ENCODE results near the gene CRABP1.

Gene CRABP1

DNA sequence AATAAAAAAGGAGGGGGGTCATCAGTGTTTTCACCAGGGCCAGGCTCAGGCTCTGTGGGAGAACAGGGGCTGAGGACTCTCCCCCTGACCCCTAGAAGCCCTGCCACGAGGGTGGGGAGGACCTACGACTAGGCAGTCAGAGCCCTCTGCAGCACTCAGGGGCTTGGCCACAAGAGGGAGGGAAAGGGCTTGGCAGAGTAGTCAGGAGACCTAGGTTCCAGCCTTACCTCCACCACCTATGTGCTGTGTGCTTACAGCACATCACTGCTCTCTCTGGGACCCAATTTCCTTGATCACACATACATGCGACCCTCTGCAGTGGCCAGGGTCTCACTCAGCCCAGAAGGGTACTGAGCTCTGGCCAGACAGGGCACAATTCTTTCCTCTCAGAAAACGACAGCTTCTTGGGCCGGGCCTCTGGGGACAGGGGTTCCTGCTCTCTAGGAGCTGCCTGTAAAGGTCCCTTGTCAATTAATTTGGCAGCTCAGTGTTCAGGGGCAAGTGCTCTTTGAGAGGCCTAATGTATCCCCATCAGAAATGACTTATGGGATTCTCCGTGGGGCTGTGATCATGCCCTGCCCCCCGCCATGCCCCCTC is 24.4 kb upstream of the CRABP1 start:
- POLR2A ChIA-PET, result interaction anchor here (0.7 kb wide), 1 partner anchor 14 kb away, joined by 3 read pairs; no protein-coding TSS in a partner anchor
- TF ChIP-seq, protein P1, sequence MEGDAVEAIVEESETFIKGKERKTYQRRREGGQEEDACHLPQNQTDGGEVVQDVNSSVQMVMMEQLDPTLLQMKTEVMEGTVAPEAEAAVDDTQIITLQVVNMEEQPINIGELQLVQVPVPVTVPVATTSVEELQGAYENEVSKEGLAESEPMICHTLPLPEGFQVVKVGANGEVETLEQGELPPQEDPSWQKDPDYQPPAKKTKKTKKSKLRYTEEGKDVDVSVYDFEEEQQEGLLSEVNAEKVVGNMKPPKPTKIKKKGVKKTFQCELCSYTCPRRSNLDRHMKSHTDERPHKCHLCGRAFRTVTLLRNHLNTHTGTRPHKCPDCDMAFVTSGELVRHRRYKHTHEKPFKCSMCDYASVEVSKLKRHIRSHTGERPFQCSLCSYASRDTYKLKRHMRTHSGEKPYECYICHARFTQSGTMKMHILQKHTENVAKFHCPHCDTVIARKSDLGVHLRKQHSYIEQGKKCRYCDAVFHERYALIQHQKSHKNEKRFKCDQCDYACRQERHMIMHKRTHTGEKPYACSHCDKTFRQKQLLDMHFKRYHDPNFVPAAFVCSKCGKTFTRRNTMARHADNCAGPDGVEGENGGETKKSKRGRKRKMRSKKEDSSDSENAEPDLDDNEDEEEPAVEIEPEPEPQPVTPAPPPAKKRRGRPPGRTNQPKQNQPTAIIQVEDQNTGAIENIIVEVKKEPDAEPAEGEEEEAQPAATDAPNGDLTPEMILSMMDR (IDR thresholded peaks at IDR 0.05; ENCODE audit: control extremely low read depth, extremely low read depth, low read depth, missing control alignments), result peak; percentile 23
- DNase-seq (ENCODE audit: extremely low spot score), result peak; percentile 37
- CTCF ChIA-PET, result interaction anchor here (1.0 to 1.3 kb wide), 2 partner anchors 166 to 248 kb away, joined by 3 read pairs; no protein-coding TSS in a partner anchor

DNA sequence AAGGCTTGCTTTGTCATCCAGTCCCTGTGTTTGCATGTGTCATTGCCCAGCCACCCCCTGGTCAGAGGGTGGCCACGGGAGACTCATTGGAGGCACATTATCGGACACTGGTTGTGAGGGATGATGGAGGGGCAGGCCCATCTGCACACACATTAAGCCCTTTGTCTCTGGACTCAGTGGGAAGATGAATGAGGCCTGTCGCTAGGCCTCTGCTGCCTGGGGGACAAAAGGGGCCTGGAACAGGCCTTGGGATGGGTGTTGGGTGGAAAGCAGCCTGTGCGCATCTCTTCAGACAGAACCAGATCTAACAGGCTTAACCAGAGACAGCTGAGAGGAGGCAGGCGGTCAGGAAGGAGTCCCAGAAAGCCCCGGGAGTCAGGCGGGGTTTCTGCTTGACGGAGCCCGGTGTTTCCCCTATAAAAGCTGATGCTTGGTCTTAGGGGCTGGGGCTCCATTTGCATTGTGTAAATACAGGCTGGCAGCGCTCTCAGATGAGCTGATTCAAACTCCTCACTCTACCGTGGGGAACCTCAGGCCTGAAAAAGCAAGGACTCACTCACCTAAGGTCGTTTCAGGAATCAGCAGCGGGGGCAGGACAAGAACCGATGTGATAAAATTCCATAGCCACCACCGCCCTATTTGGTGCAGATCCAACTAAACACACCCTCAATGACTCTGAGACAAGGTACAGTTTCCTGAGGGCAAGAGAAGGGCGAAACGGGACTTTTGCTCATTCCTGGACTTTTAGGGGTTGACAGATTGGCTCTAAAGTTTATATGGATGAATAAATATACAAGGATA is 23.7 kb upstream of the CRABP1 start:
- POLR2A ChIA-PET, result interaction anchor here (0.7 kb wide), 1 partner anchor 15 kb away, joined by 3 read pairs; no protein-coding TSS in a partner anchor
- TF ChIP-seq, protein P1 (IDR thresholded peaks at IDR 0.05; ENCODE audit: control extremely low read depth, extremely low read depth, low read depth, missing control alignments), result no peak

DNA sequence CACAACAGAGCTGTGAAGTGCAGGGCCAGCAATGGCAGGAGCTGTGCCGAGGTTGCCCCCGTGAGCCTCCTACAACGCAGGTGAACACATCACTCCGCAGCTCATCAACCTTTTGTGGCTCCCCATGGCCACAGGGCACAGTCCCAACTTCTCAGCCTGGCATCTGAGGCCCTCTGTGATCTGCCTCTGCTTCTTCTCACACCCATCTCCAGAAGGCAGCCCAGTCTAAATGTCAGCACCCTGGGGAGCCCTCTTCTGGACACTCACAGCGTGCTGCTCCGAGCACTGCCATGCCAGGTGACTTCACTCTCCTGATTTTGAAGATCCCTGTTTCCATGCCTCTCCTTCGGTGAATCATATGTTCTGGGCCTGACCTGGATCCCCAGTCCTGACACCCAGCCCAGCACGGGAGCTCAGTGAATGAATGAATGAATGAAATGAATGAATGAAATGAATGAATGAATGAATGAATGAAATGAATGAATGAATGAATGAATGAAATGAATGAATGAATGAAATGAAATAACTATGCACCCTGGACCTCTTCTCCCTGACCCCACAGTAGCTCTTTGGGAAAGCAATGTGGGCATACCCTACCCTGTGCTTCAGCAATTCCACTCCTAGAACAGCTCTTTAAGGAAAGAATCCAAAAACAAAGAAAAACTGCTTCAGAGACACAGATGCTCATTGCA is 22.9 kb upstream of the CRABP1 start:
- TF ChIP-seq, protein P1 (IDR thresholded peaks at IDR 0.05; ENCODE audit: control extremely low read depth, extremely low read depth, low read depth, missing control alignments), result no peak
- no peak for DNase-seq (ENCODE audit: extremely low spot score)
- CTCF ChIA-PET, result interaction anchor here (1.8 kb wide), 1 partner anchor 9 kb away, joined by 7 read pairs; no protein-coding TSS in a partner anchor
- POLR2A ChIA-PET, result no interaction called here

More for the DNA sequence above, 23.7 kb upstream of the CRABP1 start:
- CTCF ChIA-PET, result interaction anchor here (1.0 to 1.8 kb wide), 3 partner anchors 8 to 248 kb away, joined by 3 to 7 read pairs (median 3); no protein-coding TSS in a partner anchor
- DNase-seq (ENCODE audit: extremely low spot score), result peak; percentile 25

DNA sequence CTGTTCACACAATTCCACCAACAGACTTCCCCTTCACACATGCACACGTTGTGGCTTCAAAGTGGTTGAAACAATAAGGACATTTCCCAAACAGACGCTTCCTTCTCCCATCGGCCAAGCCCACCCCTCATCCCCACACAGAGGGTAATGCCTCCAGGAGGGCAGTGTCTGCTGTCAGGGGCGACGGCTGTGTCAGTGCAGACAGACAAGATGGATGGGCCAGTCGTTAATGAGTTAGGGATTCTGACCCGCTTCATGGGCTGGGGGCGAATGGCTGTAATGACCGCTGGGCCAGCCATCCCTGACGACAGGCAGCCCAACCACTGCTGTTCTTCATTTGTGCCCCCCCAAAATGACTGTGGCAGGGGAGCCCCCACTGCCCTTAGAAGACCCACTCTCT is 20.6 kb upstream of the CRABP1 start:
- no peak for DNase-seq (ENCODE audit: extremely low spot score)
- POLR2A ChIA-PET, result no interaction called here
- CTCF ChIA-PET, result interaction anchor here (1.1 kb wide), 1 partner anchor 9 kb away, joined by 3 read pairs; no protein-coding TSS in a partner anchor
- TF ChIP-seq, protein P1 (IDR thresholded peaks at IDR 0.05; ENCODE audit: control extremely low read depth, extremely low read depth, low read depth, missing control alignments), result no peak

DNA sequence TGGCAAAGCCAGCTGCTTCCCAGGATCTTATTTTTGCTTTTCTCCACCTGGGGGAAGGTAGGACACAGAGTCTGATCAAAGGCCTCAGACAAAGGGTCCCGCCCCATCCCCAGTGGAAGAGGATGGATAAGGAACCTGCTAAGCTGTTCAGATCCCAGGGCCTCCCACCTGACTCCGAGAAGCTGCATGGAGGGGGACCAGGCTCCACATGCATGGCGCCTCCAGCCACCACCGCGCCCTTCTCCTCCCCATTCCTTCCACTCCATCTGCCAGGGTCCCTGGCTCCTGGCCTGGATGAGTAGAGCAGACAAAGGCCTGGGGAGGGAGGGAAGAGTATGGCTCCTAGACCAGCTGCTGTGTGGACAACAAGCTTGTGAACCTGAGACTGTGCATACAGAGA is 20.0 kb upstream of the CRABP1 start:
- ChIA-PET CTCF (interaction anchor here (1.1 to 2.1 kb wide), 2 partner anchors 8 to 10 kb away, joined by 3 to 8 read pairs; no protein-coding TSS in a partner anchor), POLR2A (no interaction called here)
- TF ChIP-seq, protein P1 (IDR thresholded peaks at IDR 0.05; ENCODE audit: control extremely low read depth, extremely low read depth, low read depth, missing control alignments), result no peak
- DNase-seq (ENCODE audit: extremely low spot score), result no peak

DNA sequence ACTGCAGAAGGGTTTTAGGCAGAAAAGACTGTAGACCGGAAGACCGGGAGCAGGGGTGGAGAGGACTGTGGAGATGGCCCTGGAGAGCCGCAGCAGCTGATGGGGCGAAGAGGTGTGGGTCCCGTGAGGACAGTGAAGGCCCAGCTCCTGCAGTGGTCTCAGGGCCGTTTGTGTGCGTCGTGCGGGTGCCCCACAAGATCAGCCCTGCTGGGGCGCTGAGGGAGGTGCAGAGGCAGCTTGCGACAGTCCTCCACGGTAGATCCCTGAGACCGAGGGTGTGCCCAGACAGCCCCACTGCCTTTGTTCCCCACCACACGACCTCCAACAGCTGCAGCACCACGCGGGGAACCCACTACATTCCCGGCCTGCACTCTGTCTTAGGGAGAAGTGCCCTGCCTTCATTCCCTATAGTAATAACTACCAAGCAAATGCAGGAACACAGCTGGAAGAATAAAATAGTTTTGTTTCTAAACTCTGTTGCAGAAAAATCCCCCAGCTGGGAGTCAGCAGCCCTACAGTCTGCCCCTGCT is 19.0 kb upstream of the CRABP1 start:
- TF ChIP-seq, protein P1 (IDR thresholded peaks at IDR 0.05; ENCODE audit: control extremely low read depth, extremely low read depth, low read depth, missing control alignments), result no peak
- POLR2A ChIA-PET, result no interaction called here
- DNase-seq (ENCODE audit: extremely low spot score), result no peak
- CTCF ChIA-PET, result interaction anchor here (0.8 to 2.1 kb wide), 4 partner anchors 9 to 102 kb away, joined by 3 to 8 read pairs (median 3); no protein-coding TSS in a partner anchor
